ENCODE data around the gene PP2D1. TPM values are rescaled to one million over a fixed set of nuclear protein-coding genes. Genes with fewer than 3 reads are reported as not detected.

PP2D1 gene
- total and polyA plus RNA-seq, 2 experiments from 2014 or later, result 0.23 TPM; not detected in 1

DNA sequence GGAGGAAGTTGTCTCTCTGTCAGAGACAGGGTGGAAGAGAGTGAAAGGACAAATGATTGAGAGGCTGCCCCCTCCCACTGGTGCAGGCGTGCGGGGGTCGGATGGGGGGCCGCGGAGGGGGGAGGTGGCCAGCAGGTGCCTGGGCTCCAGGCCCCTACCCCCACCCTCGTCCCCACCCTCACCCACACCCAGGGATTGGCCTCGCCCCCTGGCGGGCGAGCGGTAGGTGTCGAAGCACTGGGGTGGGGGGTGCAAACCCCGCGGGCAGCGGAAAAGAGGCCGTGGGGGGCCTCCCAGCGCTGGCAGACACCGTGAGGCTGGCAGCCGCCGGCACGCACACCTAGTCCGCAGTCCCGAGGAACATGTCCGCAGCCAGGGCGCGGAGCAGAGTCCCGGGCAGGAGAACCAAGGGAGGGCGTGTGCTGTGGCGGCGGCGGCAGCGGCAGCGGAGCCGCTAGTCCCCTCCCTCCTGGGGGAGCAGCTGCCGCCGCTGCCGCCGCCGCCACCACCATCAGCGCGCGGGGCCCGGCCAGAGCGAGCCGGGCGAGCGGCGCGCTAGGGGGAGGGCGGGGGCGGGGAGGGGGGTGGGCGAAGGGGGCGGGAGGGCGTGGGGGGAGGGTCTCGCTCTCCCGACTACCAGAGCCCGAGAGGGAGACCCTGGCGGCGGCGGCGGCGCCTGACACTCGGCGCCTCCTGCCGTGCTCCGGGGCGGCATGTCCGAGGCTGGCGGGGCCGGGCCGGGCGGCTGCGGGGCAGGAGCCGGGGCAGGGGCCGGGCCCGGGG, 27.9 kb upstream of the PP2D1 start, which contains the start of gene KAT2B:
Gene KAT2B (plus strand): TSS at position 682 of the 783 bp plus-strand sequence. CDS start 32 bp downstream, at position 714.
- no peaks in the 10 kb centered on the region for H3K9me3 ChIP-seq (ENCODE audit: low read depth)
- WGBS (ENCODE audit: low lambda C conversion rate, missing lambda C conversion rate), result 1% methylated on average over 29 of the region's 75 CpGs
- H4K20me1 ChIP-seq (ENCODE audit: insufficient read depth, poor library complexity, severe bottlenecking), result peaks cover 6% of the 10 kb centered on the region

DNA sequence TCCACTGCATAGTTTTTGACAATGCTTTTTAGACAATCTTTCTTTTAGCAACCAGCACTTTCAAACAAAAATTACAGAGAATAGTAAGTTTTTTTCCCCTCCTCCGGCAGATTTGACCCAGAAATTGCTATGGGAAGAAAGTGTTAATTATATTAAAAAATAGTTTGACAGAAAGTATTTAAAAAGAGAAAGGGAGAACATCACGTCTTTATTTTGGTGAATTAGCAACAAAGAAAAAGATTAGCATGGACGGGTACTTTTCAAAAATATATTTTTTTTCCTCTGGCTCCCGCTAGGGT, 27.4 kb upstream of the PP2D1 start:
- 9% methylated on average over 4 of the region's 4 CpGs for WGBS (ENCODE audit: low lambda C conversion rate, missing lambda C conversion rate)
- Histone ChIP-seq H3K4me1 (ENCODE audit: insufficient read depth) (peaks cover 28% of the 10 kb centered on the region), H4K20me1 (ENCODE audit: insufficient read depth, poor library complexity, severe bottlenecking) (peaks cover 6% of the 10 kb centered on the region), H2AFZ (peak overlapping the region; percentile 71), H3K9me3 (ENCODE audit: low read depth) (no peaks in the 10 kb centered on the region), H3K4me3 (peak overlapping the region; percentile 99), H3K27ac (peak overlapping the region; percentile 92), H3K4me2 (peak overlapping the region; percentile 86), H3K9me2 (replicated peaks; ENCODE audit: insufficient read depth) (no peaks in the 10 kb centered on the region), H3K36me3 (replicated peaks; ENCODE audit: insufficient read depth, low read depth) (no peaks in the 10 kb centered on the region), H3K79me2 (peaks cover 26% of the 10 kb centered on the region), H3K27me3 (no peaks in the 10 kb centered on the region)
- no peak for DNase-seq (ENCODE audit: low spot score)
- TF ChIP-seq, protein P1, sequence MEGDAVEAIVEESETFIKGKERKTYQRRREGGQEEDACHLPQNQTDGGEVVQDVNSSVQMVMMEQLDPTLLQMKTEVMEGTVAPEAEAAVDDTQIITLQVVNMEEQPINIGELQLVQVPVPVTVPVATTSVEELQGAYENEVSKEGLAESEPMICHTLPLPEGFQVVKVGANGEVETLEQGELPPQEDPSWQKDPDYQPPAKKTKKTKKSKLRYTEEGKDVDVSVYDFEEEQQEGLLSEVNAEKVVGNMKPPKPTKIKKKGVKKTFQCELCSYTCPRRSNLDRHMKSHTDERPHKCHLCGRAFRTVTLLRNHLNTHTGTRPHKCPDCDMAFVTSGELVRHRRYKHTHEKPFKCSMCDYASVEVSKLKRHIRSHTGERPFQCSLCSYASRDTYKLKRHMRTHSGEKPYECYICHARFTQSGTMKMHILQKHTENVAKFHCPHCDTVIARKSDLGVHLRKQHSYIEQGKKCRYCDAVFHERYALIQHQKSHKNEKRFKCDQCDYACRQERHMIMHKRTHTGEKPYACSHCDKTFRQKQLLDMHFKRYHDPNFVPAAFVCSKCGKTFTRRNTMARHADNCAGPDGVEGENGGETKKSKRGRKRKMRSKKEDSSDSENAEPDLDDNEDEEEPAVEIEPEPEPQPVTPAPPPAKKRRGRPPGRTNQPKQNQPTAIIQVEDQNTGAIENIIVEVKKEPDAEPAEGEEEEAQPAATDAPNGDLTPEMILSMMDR (IDR thresholded peaks at IDR 0.05; ENCODE audit: poor library complexity), result no peak
- TF ChIP-seq EZH2phosphoT487 (IDR thresholded peaks at IDR 0.05; ENCODE audit: low read depth, severe bottlenecking, unreplicated experiment), result no peak
- no peak for TF ChIP-seq EZH2 (IDR thresholded peaks at IDR 0.05; ENCODE audit: borderline replicate concordance)

More for the DNA sequence above, 27.9 kb upstream of the PP2D1 start, which contains the start of gene KAT2B:
- Histone ChIP-seq H3K4me1 (ENCODE audit: insufficient read depth) (peaks cover 28% of the 10 kb centered on the region), H3K27me3 (no peaks in the 10 kb centered on the region), H3K36me3 (replicated peaks; ENCODE audit: insufficient read depth, low read depth) (no peaks in the 10 kb centered on the region), H3K4me3 (peak within 1 kb of the TSS; percentile 99), H3K79me2 (peaks cover 32% of the 10 kb centered on the region), H2AFZ (peak within 1 kb of the TSS; percentile 71), H3K9me2 (replicated peaks; ENCODE audit: insufficient read depth) (no peaks in the 10 kb centered on the region), H3K4me2 (peak within 1 kb of the TSS; percentile 91), H3K27ac (peak within 1 kb of the TSS; percentile 92)
- peak; percentile 91 for DNase-seq (ENCODE audit: low spot score)
- TF ChIP-seq, protein P1 (IDR thresholded peaks at IDR 0.05; ENCODE audit: poor library complexity), result peak; percentile 70
- TF ChIP-seq EZH2 (IDR thresholded peaks at IDR 0.05; ENCODE audit: borderline replicate concordance), result no peak

DNA sequence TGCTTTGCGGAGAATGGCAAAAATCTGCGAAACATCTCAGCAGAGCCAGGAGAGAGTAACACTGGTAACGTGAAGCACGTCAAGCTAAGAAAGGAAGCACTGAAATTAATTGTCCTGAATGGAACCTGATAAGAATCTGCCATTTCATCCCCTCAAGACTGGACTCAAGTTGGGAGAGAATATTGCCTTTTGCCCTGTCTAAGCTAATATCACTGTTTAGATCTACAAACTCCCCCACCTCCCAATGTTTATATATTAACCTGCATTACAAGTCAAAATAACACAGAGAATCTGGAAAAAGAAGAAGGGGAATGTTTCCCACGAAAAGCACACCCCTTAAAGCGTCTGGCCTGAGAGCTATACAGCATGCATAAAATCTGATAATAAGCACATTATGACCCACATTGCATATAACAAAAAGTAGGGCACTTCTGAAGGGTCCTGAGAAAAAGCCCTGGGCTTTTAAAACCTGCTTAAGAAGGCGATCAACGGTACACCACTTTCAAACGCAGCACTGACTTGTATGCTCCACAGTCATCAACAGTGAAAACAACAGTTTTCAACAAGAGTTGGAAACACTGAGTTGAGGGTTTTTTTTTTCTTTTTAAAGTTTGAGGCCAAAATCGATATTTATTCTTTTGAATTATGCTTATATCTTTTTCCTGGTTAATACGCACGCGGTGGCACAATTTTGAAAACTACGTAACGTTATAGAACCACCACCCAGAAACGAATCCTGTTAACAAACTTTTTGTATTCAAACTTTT, 26.8 kb upstream of the PP2D1 start:
- WGBS (ENCODE audit: low lambda C conversion rate, missing lambda C conversion rate), result 42% methylated on average over 16 of the region's 16 CpGs
- peak overlapping the region; percentile 71 for H2AFZ ChIP-seq
- H3K9me2 ChIP-seq (replicated peaks; ENCODE audit: insufficient read depth), result no peaks in the 10 kb centered on the region
- no peaks in the 10 kb centered on the region for H3K9me3 ChIP-seq (ENCODE audit: low read depth)
- H3K4me1 ChIP-seq (ENCODE audit: insufficient read depth), result peaks cover 28% of the 10 kb centered on the region
- H3K79me2 ChIP-seq, result peaks cover 22% of the 10 kb centered on the region
- peak overlapping the region; percentile 99 for H3K4me3 ChIP-seq
- H3K4me2 ChIP-seq, result peak overlapping the region; percentile 86
- DNase-seq (ENCODE audit: low spot score), result no peak
- H4K20me1 ChIP-seq (ENCODE audit: insufficient read depth, poor library complexity, severe bottlenecking), result peaks cover 6% of the 10 kb centered on the region
- no peak for TF ChIP-seq EZH2phosphoT487 (IDR thresholded peaks at IDR 0.05; ENCODE audit: low read depth, severe bottlenecking, unreplicated experiment)
- H3K27me3 ChIP-seq, result no peaks in the 10 kb centered on the region
- no peaks in the 10 kb centered on the region for H3K36me3 ChIP-seq (replicated peaks; ENCODE audit: insufficient read depth, low read depth)
- H3K27ac ChIP-seq, result peak overlapping the region; percentile 92
